Peyer's patch (tissue), 4 donors: ENCODE measurements around the gene CD8B2.
"Not testable (repeated sequence)": the region's sequence is repeated elsewhere in the genome, so short reads cannot be mapped to it uniquely, and the experiment has no call there.

Experiments
- POLR2A ChIP-seq, 2 donors: fragments of 450-650 bp; IDR thresholded peaks; one replicate each; pipeline ENCODE4 v1.5.1; 2017; ENCODE audit warnings: antibody characterized with exemption in 2 of 2, mild to moderate bottlenecking in 2 of 2, moderate library complexity in 2 of 2
- TF ChIP-seq, protein P1 (sequence below), 6 experiments: fragments of 450-650 bp in 4 of 6; fragments of 200-600 bp in 2 of 6; sonication (generic) in 1 of 6; IDR thresholded peaks; one replicate each; pipeline ENCODE4 v1.5.1; 2017 to 2019; ENCODE audit warnings: antibody characterized with exemption in 6 of 6, mild to moderate bottlenecking in 3 of 6, moderate library complexity in 1 of 6

DNA sequence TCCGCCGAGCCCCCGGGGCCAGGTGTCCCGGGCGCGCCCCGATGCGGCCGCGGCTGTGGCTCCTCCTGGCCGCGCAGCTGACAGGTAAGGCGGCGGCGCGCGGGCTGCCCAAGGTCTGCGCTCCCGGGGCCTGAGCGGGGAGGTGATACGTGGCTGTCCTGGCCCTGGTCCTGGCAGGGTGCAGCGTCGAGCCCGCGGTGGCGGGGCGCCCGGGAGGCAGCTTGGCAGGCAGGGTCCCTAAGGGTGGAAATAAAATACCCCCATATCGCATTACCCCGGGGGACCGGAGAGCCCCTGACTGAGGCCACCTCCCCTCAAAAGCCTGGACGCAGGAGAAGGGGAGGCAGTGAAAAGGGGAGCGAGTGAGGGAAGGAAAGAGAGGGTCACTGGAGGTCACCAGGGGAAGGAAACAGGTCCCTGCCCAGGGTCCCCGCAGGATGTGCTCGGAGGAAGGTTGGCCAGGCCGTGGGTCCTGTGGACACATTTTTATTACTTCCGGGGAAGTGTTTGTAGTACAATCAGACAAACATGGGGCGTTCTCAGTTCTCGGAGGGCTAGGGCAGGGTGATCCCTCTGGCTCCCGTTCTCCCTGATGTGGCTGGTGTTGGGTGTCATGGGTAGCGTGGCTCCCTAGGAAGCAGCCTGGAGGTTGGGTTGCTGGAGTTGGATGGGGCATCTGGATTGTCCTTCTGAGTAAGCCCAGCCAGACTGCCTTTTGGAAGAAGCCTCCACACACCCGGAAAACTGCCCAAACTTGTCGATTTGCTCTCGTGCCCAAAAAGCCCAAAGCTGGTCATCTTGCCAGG lies 425 bp downstream of the CD8B2 start:
- TF ChIP-seq POLR2A (IDR thresholded peaks at IDR 0.05), result not testable (repeated sequence)
- TF ChIP-seq, protein P1, sequence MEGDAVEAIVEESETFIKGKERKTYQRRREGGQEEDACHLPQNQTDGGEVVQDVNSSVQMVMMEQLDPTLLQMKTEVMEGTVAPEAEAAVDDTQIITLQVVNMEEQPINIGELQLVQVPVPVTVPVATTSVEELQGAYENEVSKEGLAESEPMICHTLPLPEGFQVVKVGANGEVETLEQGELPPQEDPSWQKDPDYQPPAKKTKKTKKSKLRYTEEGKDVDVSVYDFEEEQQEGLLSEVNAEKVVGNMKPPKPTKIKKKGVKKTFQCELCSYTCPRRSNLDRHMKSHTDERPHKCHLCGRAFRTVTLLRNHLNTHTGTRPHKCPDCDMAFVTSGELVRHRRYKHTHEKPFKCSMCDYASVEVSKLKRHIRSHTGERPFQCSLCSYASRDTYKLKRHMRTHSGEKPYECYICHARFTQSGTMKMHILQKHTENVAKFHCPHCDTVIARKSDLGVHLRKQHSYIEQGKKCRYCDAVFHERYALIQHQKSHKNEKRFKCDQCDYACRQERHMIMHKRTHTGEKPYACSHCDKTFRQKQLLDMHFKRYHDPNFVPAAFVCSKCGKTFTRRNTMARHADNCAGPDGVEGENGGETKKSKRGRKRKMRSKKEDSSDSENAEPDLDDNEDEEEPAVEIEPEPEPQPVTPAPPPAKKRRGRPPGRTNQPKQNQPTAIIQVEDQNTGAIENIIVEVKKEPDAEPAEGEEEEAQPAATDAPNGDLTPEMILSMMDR (IDR thresholded peaks at IDR 0.05), result not testable (repeated sequence)
